NCI-H1436 (cell line): Measurements from ENCODE around the gene DCDC1.

ENCODE experiments used
- DNase-seq: peaks from one replicate; lab custom pipeline; 2025; lab: John Stamatoyannopoulos, UW

Gene DCDC1

GRCh38 chr11:31231601-31232000, 137.9 kb downstream of the DCDC1 start:
- DNase-seq = no peak

GRCh38 chr11:31218847-31219246, 150.7 kb downstream of the DCDC1 start:
- DNase-seq = no peak

- no peak for DNase-seq
Observed at GRCh38 chr11:31214372-31214771, 155.2 kb downstream of the DCDC1 start.

GRCh38 chr11:31199378-31199777, 170.2 kb downstream of the DCDC1 start:
- DNase-seq = no peak

- DNase-seq = no peak
Observed at GRCh38 chr11:31173926-31174680, 195.4 kb downstream of the DCDC1 start.

- no peak for DNase-seq
Observed at GRCh38 chr11:31160504-31161422, 208.8 kb downstream of the DCDC1 start.

GRCh38 chr11:31150841-31151240, 218.7 kb downstream of the DCDC1 start:
- no peak for DNase-seq

- no peak for DNase-seq
Observed at GRCh38 chr11:31150011-31150410, 219.5 kb downstream of the DCDC1 start.

GRCh38 chr11:31141789-31142188, 227.8 kb downstream of the DCDC1 start:
- no peak for DNase-seq

GRCh38 chr11:31139479-31139878, 230.1 kb downstream of the DCDC1 start:
- no peak for DNase-seq

- no peak for DNase-seq
Observed at GRCh38 chr11:31132531-31133421, 236.8 kb downstream of the DCDC1 start.

GRCh38 chr11:31131760-31132159, 237.8 kb downstream of the DCDC1 start:
- DNase-seq = no peak

GRCh38 chr11:31127290-31127689, 242.2 kb downstream of the DCDC1 start:
- no peak for DNase-seq

GRCh38 chr11:31120428-31120827, 249.1 kb downstream of the DCDC1 start:
- no peak for DNase-seq

GRCh38 chr11:31118566-31118965, 251.0 kb downstream of the DCDC1 start:
- no peak for DNase-seq

- no peak for DNase-seq
Observed at GRCh38 chr11:31117038-31117437, 252.5 kb downstream of the DCDC1 start.

- DNase-seq = no peak
Observed at GRCh38 chr11:31114442-31114841, 255.1 kb downstream of the DCDC1 start.

GRCh38 chr11:31110830-31111229, 258.7 kb downstream of the DCDC1 start:
- no peak for DNase-seq

GRCh38 chr11:31109446-31109845, 260.1 kb downstream of the DCDC1 start:
- no peak for DNase-seq

GRCh38 chr11:31107649-31108048, 261.9 kb downstream of the DCDC1 start:
- DNase-seq = no peak

GRCh38 chr11:31106968-31107576, 262.5 kb downstream of the DCDC1 start:
- peak; percentile 22 for DNase-seq

- DNase-seq = no peak
Observed at GRCh38 chr11:31106326-31106725, 263.2 kb downstream of the DCDC1 start.
